ENCODE measurements around the gene LIFR.

The LIFR gene

GRCh38 chr5:38426490-38426889 lies 130.0 kb downstream of the LIFR start:
- peak overlapping the region in 1 of 3 experiments; percentile 29 for H3K27ac Mint-ChIP-seq
- TF ChIP-seq CTCF (IDR thresholded peaks at IDR 0.05; ENCODE audit: unreplicated experiment in 3 of 3) = no peak
- peaks cover 12% of the 10 kb centered on the region for H3K4me1 Mint-ChIP-seq
- no peaks in the 10 kb centered on the region for H3K27me3 Mint-ChIP-seq (ENCODE audit: low read depth)
- no peaks in the 10 kb centered on the region for H3K9me3 Mint-ChIP-seq
- H3K4me3 Mint-ChIP-seq = no peak overlapping the region
- H3K36me3 Mint-ChIP-seq (ENCODE audit: low read depth) = no peaks in the 10 kb centered on the region
